ENCODE data around the gene ZBTB16.
A peak's percentile ranks its signal among the peaks of the same experiment; 100 is the strongest.

Gene ZBTB16

DNA sequence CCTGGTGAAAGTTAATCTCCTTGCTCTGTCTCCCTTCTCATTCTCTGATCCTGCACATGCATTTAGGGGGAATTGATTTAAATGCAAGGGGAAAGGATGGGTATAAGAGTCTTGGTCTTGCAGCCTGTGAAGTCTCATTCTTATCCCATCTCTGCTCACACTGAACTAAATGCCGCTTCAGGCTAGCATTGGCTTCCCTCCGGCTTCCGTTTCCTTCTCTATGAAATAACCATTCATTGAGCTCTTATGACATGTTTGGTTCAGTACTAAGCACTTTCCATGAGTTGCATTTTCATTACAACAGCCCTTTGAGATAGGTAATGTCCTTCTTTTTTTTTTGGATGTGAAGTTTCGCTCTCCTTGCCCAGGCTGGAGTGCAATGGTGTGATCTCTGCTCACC lies 5.6 kb downstream of the ZBTB16 start:
- no peak for DNase-seq

DNA sequence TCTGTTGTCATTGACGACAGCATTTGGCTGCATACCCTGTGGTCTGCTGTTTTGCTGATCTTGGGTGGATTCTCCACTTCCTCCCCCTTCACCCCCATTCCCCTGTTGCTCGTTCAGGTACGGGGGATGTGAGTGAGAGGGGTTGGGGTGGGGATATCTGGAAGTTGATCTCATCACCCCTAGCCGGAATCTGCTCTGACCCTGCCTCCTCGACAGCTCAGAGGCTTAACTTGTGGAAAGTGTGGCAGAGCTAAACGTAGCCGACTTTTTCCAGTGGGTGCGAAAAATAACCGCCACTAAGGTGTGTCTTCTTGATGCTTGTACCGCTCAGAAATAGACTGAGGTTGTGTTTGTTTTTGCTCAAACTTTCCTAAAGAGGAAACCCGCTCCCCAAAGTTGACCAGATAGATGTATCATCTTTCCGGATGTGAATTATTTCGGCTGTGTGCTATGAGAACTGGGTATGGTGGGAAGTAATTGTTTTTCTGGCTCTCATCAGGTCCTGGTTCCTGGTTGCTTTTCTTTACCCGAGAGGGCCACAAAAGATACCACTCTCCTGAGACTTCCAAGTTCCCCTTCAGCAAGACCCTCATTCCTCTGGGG lies 6.6 kb downstream of the ZBTB16 start:
- no peak for DNase-seq

DNA sequence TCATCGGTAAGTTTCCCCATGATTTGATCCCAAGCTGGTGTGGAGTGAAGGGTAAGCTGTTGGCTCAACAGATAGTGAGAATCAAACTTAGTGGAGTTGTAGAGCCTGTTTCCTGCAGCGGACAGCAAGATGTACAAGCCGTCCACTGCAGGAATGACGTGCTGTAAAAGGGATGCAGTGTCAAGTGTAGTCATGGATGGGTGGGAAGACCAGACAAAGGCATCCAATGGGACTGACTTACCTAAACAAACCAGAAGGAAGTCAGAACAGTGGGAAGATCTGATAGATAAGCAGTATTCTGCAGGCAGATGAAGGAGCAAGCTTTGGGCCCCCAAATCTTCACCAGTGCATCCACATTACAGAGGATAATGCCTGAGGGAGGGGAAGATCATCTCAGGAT lies 8.8 kb downstream of the ZBTB16 start:
- DNase-seq, result no peak

DNA sequence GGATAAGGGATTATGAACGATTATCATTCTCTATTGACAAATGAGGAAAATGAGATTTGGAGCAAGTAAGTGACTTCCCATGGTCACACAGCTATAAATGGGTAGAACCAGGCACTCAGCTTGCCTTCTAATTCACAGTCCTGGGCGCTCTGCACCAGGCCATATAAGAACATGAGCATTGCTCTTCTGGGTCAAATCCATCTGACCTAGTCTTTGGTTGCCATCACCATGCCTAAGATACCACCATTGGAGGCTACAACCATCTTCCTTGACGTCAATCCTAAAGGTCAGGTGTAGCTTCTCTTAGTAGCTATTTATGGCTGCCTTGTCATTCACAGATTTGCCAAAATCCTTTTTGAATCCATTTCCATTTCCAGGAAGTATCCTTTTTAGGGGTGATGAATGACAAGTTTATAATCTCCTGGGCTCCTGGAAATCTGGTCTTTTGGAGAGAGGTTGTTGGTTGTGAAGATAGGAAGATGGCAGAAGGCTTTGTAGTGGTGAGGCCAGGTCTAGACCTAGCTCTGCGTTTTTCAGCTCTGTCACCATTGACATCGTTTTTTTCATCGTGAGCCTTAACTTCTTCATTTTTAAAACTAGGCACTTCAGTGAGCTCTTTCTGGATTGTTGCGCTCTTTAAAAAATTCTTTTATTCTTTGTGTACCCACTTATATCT lies 11.1 kb downstream of the ZBTB16 start:
- DNase-seq, result no peak

DNA sequence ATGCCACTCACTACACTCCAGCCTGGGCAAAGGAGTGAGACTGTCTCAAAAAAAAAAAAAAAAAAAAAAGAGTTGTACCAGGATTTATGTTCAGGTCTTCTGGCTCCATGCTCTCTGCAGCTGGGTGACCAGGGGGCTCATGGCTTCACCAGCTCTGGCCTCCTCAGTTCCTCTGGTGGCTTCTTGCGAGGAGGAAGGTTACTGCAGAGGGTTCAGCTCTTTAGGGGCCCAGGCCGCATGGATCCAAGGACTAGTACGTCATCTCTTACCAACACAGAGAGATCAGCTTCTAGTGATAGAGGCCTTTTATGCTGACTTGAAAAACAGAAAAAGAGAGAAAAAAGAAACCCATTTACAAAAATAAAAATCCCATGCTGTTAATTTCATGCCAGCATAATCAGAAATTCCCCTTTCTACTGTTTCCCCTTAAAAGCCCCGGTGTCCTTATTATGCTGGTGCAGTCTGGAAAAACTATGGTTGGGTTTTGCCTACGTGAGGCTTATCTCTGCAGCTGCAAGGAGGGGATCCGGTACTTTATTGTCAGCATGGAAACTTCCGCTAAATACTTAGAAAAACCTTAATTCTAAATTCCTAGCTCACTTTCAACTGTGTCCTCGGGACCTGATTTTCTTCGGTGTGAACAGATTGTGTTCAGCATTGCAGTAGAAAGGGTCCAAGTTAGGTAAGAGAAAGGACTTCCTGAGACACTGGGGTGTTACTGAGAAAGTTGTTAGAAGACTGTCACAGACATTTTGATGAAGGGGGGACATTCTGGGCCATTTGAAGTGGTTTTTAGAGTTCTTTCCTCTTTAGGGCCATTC lies 13.7 kb downstream of the ZBTB16 start:
- DNase-seq, result no peak

DNA sequence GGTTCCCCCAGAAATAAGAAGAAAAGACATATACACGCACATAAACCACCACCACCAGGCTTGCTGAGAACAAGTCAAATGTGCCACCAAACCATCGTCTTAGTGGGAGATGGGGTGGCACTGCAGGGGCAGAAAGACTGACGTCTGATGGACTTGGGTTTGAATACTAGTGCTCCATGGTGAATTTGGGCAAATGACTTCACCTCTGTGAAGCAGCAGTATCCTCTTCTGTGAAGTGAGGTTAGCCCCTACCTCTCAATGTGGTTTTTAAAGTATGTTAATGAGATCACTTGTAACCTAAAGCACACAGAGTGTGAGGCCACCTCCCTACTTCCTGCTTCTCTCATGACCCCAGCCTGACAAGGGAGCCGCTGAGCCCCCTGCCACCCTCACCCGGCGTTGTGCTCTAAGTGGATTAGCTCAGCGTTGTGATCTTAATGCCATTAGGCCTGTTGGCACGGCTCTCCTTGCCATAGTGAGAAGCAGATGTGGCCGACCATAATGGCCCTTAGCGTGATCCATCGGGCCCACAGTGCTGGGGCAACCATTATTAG lies 14.4 kb downstream of the ZBTB16 start:
- DNase-seq, result no peak

DNA sequence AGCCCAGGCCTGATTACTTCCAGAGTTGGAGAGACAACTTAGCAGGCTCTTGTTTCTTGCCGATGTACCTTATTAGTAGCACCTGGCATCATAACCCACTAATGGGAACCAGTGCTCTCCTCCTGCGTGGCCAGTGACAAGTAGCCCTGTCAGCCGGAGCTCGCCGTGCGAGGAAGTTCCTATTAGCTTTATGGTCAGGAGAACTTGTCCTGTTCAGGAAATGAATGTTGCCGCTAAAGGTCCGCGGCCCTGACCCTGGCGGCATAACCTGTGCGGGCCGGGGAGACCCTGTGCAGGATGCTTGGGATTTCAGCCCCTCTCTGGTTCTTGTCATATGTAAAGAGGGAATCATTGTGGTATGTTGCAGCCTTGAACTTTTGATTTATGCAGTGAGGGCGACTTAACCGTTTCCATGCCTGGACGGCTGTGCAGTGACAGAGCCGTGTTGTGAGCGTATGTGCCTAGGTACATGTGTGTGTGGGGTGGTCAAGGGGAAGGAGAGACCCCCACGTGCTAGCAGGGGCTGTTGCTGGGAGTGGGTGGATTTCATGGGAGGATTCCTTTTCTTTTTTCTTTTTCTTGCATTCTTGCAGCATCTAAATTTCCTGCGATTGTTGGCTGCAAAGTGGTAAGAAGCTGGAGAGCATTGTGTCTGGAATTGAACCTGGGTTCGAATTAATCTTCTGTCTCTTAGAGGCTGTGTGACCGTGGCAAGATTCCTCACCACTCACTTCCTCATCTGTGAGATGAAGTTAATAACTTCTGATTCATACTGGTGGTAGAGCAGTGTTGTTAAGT lies 15.2 kb downstream of the ZBTB16 start:
- DNase-seq, result no peak

DNA sequence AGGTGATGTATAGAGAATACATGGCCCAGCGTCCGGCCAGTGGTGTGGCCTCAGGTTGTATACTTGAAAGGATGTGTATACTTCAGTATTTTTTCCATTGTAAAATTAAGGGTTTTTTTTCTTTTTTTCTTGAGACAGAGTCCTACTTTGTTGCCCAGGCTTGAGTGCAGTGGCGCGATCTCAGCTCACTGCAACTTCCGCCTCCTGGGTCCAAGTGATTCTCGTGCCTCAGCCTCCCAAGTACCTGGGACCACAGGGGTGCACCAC lies 15.8 kb downstream of the ZBTB16 start:
- no peak for DNase-seq

DNA sequence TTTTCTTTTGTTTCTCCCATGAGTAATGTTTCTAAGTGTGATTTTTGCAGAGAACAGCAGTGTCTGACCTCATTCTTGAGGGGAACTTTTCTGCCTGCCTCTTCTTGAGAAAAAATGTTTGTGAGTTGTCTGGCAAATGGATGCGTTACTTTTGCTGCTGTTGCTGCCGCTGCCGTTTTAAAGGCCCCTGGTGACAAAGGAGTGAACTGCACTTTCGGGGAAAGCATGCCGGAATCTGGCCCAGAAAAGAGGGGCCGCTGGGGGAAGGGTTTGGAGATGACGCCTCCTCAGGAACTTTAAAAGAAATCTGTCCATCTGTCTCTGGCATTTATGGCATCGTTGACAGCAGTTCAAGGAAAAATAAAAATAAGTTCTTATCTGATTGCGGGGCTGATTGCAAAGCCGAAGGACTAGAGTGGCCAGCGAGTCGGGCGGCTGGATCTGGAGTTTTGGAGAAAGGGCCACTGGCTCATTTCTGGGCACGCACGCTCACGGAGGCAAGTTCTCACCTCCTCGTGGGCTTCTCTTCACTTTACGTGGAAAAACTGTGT lies 16.5 kb downstream of the ZBTB16 start:
- no peak for DNase-seq

DNA sequence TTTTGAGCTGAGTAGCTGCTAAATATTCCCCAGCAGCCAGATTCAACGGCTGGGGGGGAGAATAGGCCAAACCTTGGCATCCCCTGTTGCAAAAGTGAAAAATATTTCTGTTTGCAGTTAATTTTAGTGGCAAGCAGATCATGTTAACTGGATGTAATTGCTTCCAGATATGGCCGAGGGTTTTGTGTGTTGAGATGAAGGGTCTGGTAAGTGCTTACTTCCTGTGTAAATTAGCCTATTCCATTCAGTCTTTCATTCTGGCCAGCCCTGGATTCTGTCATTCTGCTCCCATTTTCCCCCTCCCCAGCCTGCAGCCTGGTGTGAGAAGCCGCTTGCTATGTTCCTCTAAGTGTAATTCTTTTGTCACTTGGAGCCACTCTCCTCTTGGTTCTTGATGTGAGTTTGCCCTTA lies 17.4 kb downstream of the ZBTB16 start:
- no peak for DNase-seq

DNA sequence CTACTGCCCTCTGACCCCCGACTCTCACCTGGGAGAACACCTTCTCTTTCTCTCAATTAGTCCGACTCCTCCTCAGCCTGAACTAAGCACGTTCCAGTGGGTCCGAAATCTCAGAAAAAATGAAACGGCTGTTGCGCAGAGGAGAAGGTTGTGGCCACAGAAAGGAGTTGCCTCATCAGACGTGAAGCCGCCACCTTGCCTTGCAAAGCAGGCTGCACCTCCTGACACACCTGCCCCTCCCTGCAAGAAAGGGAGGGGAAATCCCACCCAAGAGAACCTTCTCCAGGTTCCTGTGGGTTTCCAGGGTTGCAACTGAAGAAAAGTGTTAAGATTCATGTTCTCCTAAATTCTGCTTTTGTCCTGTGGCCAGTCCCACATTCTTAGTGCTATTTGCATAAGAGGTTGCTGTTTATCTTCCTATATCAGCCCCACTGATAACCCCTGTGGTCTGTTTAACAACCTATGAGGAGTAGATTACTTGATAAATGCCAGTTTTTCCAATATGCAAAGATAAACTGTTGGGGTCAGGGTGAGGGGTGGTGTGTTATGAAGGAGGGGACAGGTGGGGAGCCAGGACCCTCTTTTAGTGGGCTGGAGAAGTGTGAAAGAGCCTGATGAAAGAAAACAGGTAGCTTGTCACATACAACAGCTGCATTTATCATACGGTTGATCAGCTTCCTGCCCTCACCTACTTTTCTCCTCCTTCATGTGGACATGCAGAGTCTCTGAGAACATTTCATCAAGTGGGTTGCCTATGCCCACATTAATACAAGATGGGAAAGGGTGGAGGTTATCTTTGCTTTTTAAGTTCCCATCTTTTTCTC lies 18.2 kb downstream of the ZBTB16 start:
- no peak for DNase-seq

DNA sequence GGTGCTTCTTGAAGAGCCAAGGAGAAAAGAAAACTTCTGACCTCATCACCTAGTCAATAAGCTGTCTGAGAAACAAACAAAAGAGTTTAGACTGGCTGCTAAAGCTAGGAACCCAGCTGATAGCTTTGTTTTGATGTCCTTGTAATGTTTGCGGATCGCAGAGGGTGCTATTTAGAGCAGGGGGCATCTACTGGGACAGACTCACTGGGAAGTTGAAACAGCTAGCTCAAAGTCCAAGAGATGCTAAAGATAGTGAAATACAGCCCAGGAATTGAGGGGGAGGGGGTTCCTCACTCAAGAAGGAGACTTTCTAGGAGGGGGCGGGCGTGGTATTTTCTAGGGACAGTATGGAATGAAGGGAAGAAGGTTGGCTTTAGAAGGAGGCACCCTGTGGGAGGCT lies 18.9 kb downstream of the ZBTB16 start:
- no peak for DNase-seq

DNA sequence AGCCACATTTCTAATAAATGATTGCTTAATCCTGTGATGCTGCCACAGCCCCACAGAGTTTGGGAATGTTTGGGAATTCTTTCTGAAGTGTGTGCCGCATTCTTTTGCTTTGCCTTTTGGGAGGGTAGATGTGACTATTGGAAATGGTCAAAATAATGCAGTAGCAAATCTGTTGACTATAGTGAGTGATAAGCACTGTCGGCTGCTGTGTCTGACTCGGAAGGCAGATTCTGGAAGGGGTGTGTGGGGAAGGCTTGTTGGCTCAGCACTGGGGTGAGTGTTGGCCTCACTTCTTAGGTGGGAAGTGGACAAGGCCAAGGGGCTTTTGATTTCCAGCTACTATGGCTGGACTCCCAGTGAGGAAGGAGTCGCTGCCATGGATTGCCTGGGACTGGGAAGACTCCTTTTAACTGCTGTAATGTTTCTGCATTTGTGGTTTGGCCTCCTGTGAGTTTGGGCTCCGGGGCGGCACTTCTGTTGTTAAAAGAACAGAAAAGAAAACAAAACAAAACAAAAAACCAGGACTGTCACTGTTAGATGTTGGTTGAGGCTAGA lies 20.1 kb downstream of the ZBTB16 start:
- no peak for DNase-seq

DNA sequence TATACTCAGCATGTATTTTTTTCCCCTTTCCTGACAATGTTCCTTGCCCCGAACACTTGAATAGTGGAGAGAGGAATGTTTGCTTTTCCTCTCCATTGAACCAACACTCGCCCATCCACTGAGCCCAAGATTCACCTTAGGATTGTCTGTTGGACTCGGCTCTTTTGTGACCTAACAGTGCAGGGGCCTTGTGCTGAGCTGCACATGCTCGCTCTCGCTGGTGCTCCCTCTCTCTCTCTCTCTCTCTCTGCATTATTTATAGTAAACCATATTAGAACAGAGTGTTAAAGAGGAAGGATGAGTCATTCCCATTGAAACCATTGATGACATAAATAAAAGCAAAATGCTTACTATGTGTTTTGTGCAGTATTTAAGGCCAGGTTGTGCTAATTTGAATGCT lies 20.7 kb downstream of the ZBTB16 start:
- peak; percentile 41 for DNase-seq

DNA sequence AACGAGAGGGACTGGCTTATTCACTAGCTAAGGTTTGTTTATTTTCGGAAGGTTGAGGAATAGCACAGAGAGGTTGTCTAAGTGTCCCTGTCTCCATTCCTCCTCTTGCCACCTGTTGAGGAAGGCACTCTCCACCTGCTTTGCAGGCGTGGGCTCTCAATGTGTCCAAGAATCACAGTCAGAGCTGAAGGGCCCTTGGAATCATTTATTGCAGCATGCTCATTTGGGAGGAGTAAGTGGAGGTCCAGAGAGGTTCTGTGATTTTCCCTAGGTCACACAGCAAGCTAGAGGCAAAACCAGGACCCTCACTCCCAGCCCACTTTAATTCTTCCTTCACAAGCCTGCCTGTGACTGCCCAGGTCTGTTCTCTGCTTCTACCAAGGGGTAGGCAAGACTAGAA lies 21.3 kb downstream of the ZBTB16 start:
- DNase-seq, result no peak

DNA sequence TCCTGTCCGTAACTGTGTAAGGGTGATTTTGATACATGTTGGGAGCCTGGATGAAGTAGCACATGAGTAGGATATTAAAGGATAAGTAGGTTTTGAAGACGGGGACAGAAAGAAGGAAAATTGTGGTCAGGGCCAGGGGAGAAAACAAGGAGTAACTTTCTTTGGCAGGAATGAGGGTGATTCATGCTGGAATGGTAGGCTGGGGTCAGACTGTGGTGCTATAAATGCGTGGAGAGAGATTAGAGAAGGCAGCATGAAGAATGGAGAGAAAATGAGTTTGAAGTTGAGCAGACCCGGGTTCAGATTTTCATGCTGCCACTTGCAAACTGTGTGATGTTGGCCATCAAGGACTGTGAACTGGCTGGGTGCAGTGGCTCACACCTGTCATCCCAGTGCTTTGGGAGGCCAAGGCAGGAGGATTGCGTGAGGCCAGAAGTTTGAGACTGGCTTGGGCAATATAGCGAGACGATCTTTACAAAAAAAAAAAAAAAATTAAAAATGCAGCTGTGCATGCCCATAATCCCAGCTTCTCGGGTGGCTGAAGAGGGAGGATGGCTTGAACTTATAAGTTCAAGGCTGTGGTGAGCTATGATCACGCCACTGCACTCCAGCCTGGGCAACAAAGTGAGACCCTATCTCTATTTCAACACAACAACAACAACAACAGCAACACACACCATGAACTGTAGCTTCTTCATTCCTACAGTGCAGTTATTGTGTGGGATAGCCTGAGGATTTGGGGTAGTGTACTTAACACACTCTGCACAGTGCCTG lies 22.3 kb downstream of the ZBTB16 start:
- no peak for DNase-seq

DNA sequence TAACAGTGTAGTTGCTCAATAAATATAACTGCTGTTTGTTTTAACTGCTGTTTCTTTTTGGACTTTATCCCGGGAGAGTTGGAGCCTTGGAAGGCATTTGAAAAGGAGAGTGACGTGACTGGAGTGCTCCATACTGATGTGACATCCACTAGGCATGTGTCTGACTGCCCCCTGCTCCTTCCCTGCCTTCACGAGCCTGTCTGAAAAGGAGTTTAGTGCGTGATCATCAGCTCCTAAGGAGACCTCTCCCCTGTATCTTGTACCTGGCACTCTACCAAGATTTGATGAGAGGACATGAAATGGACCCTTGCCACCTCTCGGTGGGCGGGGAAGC lies 22.9 kb downstream of the ZBTB16 start:
- DNase-seq, result peak; percentile 11

DNA sequence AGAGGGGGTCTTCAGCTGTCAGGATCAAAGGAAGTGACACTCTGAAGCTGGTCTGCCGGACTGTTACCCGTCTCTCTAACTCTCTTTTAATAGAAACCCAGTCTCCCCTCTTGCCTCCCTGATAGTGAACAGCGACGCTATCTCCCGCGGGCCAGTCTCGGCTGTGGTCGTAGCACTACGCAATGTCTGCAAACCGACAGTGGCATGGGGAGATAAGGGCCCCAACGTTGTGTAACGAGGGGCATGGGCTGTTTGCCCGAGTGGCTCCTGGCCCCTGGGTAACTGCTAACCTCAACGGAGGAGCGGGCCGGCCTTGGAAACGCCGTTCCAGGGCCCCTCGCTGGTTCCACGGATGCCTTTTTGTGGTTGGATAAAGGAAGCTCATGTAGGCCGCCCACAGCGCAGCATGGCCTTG lies 23.3 kb downstream of the ZBTB16 start:
- peak; percentile 87 for DNase-seq

DNA sequence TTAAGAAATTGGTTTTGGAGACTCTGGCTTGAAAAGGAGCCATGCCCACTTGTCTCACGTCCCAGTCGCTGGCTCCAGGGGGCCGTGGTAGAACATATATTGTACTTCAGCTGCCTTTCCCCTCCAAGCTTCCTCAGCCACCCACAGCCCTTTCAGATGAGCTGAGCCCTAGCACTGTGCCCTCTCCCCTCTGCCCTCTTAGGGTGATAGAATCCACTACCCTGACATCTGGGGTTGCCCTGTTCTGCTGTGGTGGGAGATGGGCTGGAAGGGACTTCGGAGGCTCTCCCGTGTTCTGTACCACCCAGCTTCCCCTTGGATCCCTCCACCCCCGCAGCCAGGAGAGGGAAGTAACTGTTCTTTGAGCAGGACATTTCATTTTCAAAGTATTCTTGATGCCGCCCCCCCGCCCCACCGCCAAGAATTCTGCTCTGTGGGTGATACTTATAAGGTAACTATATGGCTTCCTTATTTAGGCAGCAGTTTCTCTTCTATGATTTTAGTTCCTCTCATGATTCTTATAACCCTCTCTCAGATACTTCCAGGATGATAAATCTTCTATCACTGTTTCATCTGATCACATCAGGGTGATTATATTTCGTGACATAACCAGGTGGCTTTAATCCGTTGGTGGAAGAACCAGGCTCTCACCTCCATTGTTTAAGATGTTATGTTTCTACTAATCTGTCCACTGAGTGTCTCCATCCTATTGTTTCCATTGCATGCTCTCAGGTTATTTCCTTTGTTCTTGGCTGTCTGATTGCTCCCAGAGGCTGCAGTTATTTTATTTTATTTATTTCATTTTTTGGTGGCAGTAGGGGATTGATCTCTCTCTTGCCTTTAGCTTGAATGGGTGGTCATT lies 24.1 kb downstream of the ZBTB16 start:
- DNase-seq, result no peak

DNA sequence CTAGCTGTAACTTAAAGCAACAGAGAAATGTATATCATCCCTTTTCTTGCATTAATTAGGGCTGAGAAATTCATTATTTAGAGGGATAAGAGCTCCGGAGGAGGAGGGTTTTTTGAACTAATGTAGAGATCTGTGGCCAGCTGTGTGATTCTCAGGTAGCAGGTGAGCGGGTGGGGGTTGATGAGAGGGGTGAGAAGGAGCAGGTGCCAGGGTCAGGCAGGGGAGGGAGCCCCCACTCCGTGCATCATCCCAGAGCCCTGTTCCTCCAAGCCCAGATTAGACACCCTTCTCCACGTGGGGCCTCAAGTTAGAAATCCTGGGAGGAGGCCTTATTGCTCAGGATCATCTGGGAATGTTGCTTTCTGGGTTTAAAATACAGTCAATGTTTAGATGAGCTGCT lies 24.9 kb downstream of the ZBTB16 start:
- no peak for DNase-seq
